ENCODE results near the gene GSTO2. TPM values are rescaled to one million over a fixed set of nuclear protein-coding genes. Genes with fewer than 3 reads are reported as not detected.

The GSTO2 gene
- total RNA-seq, 1 donor from 2014 or later = 0.32 TPM

DNA sequence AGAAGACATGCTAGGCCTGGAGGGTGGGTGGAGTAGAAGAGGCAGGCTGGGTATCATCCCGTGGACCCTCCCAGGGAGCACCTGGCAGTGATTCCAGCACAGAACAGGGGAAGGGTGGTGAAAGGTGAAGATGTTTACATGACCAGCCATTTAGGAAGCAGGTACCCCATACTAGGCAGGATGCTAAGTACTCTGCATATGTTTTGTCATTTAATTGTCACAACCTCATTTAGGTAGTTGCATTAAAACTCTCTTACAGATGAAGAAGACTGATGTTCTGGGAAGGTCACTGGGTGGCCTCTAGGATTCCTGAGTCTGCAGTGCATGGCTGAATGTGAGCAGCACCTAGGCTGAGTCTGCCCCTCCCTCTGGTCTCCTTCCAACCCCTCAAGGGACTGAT, 54.1 kb downstream of the GSTO2 start:
- H3K9me3 Mint-ChIP-seq (ENCODE audit: low read depth) = no peaks in the 10 kb centered on the region
- peaks cover 57% of the 10 kb centered on the region for H3K4me1 Mint-ChIP-seq (ENCODE audit: low read depth)
- H3K4me3 Mint-ChIP-seq (ENCODE audit: unreplicated experiment) = no peak overlapping the region
- H3K27me3 Mint-ChIP-seq (ENCODE audit: low read depth) = no peaks in the 10 kb centered on the region
- DNase-seq (ENCODE audit: low spot score) = no peak
- no peak overlapping the region for H3K27ac Mint-ChIP-seq (ENCODE audit: unreplicated experiment)
- TF ChIP-seq, protein P1, sequence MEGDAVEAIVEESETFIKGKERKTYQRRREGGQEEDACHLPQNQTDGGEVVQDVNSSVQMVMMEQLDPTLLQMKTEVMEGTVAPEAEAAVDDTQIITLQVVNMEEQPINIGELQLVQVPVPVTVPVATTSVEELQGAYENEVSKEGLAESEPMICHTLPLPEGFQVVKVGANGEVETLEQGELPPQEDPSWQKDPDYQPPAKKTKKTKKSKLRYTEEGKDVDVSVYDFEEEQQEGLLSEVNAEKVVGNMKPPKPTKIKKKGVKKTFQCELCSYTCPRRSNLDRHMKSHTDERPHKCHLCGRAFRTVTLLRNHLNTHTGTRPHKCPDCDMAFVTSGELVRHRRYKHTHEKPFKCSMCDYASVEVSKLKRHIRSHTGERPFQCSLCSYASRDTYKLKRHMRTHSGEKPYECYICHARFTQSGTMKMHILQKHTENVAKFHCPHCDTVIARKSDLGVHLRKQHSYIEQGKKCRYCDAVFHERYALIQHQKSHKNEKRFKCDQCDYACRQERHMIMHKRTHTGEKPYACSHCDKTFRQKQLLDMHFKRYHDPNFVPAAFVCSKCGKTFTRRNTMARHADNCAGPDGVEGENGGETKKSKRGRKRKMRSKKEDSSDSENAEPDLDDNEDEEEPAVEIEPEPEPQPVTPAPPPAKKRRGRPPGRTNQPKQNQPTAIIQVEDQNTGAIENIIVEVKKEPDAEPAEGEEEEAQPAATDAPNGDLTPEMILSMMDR (IDR thresholded peaks at IDR 0.05) = no peak
- H3K36me3 Mint-ChIP-seq (ENCODE audit: low read depth) = no peaks in the 10 kb centered on the region

DNA sequence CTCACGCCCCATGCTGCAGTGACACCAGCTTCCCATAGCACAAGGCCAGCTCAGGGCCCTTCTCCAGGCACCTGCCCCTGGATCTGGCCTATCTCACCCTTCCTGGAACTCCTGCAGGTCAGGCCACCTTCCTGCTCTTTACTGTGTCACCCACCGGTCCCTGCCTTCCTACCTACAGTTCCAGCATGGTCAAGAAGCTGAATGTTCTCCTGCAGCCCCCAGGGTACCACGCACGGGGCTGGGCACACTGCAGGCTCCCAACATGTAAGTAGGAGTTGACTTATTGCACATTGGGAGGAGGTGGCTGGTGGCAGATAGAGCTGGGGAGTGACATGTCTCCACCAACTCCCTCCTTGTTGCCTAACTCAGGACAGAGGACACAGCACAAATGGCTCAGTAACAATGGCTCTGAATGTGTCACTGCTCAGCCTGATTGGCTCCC, 54.8 kb downstream of the GSTO2 start:
- no peaks in the 10 kb centered on the region for H3K9me3 Mint-ChIP-seq (ENCODE audit: low read depth)
- no peak overlapping the region for H3K4me3 Mint-ChIP-seq (ENCODE audit: unreplicated experiment)
- no peak overlapping the region for H3K27ac Mint-ChIP-seq (ENCODE audit: unreplicated experiment)
- H3K4me1 Mint-ChIP-seq (ENCODE audit: low read depth) = peaks cover 62% of the 10 kb centered on the region
- H3K27me3 Mint-ChIP-seq (ENCODE audit: low read depth) = no peaks in the 10 kb centered on the region
- DNase-seq (ENCODE audit: low spot score) = no peak
- H3K36me3 Mint-ChIP-seq (ENCODE audit: low read depth) = no peaks in the 10 kb centered on the region
- TF ChIP-seq, protein P1 (IDR thresholded peaks at IDR 0.05) = no peak

DNA sequence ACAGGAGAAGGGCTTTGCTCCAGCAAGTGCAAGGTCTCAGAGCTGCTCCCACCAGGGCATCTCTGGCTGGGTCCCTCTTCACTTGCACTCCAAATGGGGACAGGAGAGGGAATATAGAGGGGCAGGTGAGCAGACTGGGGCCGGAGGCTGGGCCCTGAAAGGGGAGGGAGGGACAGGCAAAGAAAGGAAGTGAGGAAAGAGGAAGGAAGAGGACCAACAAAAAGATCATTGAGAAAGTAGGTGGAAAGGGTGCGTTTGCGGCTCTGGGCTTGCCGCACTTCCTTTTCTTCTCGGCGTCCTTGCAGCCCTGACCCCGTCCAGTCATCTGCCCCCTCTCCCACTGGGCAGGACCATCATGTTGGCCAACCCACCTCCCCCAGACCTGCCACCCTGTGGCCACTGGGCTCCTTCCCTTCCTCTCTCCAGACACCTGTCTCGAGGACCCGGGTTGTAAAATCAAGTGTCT, 55.3 kb downstream of the GSTO2 start:
- H3K36me3 Mint-ChIP-seq (ENCODE audit: low read depth) = no peaks in the 10 kb centered on the region
- no peak for DNase-seq (ENCODE audit: low spot score)
- no peaks in the 10 kb centered on the region for H3K27me3 Mint-ChIP-seq (ENCODE audit: low read depth)
- TF ChIP-seq, protein P1 (IDR thresholded peaks at IDR 0.05) = no peak
- H3K9me3 Mint-ChIP-seq (ENCODE audit: low read depth) = no peaks in the 10 kb centered on the region
- no peak overlapping the region for H3K4me3 Mint-ChIP-seq (ENCODE audit: unreplicated experiment)
- peaks cover 62% of the 10 kb centered on the region for H3K4me1 Mint-ChIP-seq (ENCODE audit: low read depth)
- H3K27ac Mint-ChIP-seq (ENCODE audit: unreplicated experiment) = no peak overlapping the region

DNA sequence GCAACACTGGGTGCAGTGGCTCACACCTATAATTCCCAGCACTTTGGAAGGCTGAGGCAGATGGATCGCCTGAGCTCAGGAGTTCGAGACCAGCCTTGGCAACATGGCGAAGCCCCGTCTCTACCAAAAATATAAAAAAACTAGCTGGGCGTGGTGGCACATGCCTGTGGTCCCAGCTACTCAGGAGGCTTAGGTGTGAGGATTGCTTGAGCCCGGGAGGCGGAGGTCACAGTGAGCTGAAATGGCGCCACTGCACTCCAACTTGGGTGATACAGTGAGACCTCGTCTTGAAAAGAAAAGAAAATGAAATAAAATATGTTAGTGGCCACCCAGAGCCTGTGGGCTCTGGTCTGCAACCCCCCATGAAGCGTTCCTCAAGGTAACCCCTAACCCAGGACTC, 55.9 kb downstream of the GSTO2 start:
- peak overlapping the region; percentile 49 for H3K27ac Mint-ChIP-seq (ENCODE audit: unreplicated experiment)
- no peaks in the 10 kb centered on the region for H3K27me3 Mint-ChIP-seq (ENCODE audit: low read depth)
- H3K4me3 Mint-ChIP-seq (ENCODE audit: unreplicated experiment) = no peak overlapping the region
- H3K36me3 Mint-ChIP-seq (ENCODE audit: low read depth) = no peaks in the 10 kb centered on the region
- no peak for DNase-seq (ENCODE audit: low spot score)
- TF ChIP-seq, protein P1 (IDR thresholded peaks at IDR 0.05) = no peak
- H3K4me1 Mint-ChIP-seq (ENCODE audit: low read depth) = peaks cover 62% of the 10 kb centered on the region
- H3K9me3 Mint-ChIP-seq (ENCODE audit: low read depth) = no peaks in the 10 kb centered on the region

DNA sequence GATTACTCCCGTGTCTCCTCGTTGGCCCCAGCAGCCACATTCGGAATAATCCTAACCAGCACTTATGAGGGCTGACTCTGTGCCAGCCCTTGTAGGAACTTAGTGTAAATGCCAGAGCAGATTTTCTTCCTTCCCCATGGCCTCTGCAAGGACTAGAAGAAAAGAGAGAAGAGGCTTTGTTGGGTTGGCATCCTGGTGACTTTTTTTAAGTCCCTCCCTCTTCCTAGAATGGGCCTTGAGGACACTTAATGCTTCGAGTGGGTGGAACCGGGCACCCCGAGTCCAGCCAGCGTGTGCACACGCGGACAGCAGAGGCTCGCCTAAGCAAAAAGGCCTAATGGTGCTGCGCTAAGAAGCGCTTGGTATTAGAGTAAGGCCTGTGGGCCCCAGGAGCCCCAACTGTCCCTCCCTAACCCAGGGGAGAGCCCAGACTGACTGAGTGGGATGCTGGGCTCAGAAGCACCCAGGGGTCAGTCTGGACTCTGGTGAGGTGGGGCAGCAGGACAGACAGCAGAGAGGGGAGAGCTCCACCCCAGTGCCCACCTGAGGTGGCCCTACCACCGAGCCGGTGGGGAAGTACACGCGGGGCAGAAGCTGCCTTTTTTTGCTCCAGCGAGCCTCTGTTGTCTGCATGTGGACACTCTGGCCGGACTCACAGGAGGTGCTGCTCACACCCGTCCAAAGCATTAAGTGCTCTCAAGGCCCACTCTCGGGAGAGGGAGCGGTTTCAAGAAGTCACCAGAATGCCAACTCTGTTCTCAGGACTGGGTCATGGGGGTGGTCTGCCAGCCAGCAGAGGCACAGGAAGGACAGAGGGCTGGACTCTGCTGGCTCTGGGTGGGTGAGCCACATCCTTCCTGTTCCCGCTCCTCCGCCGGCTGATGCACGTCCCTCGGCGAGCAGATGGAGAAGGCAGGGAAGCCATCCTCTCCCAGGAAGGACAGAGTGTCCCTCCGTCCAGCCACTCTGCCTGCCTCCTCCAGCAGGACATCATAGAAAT, 56.8 kb downstream of the GSTO2 start:
- H3K27me3 Mint-ChIP-seq (ENCODE audit: low read depth) = no peaks in the 10 kb centered on the region
- H3K36me3 Mint-ChIP-seq (ENCODE audit: low read depth) = no peaks in the 10 kb centered on the region
- H3K4me3 Mint-ChIP-seq (ENCODE audit: unreplicated experiment) = no peak overlapping the region
- H3K27ac Mint-ChIP-seq (ENCODE audit: unreplicated experiment) = peak overlapping the region; percentile 41
- H3K9me3 Mint-ChIP-seq (ENCODE audit: low read depth) = no peaks in the 10 kb centered on the region
- peaks cover 65% of the 10 kb centered on the region for H3K4me1 Mint-ChIP-seq (ENCODE audit: low read depth)
- TF ChIP-seq, protein P1 (IDR thresholded peaks at IDR 0.05) = no peak
- no peak for DNase-seq (ENCODE audit: low spot score)

Data from chondrocyte (in vitro differentiated cells).